Measurements from ENCODE around the gene MYO3B.

DNA sequence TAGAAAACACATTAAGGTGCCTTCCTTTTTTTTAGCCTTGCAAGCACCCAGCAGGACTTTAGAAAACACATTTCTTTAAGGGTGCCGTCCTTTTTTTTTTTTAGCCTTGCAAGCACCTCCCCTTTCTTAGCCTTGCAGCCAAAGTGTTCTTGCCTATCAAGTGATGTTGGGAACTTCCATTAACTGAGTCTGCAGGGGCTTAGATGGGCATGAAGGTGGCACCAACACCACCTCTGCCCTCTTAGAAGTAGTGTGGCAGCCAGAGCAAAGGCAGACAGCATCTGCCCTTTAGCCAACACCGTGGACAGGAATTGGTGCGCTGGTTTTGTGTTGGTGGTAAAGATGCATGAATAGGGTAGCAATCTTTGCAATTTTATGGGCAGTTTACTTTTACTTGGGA is 325.6 kb downstream of the MYO3B start:
- no peak for TF ChIP-seq CTCF (IDR thresholded peaks at IDR 0.05)
- no peak for TF ChIP-seq POLR2A (IDR thresholded peaks at IDR 0.05)
